ENCODE results near the gene IVNS1ABP.

- TF ChIP-seq POLR2A (IDR thresholded peaks at IDR 0.05), result no peak
- TF ChIP-seq CTCF (IDR thresholded peaks at IDR 0.05), result no peak
Measured at GRCh38 chr1:185279571-185279970, 37.5 kb downstream of the IVNS1ABP start.
